Lower lobe of right lung (tissue), 2 donors: ENCODE measurements around the gene SBF1. TPM values are rescaled to one million over a fixed set of nuclear protein-coding genes. Genes with fewer than 3 reads are reported as not detected.

Experiments
- ATAC-seq, 2 donors: fragments of 200-7000 bp; cut with Tn5 transposase; one replicate each; pipeline ENCODE4 v1.9.1; 2020 to 2022; ENCODE audit warnings: mild to moderate bottlenecking in 2 of 2, moderate library complexity in 2 of 2
- DNase-seq: peaks from one replicate; pipeline ENCODE4 v3.0.0-alpha.2; 2020
- H3K27ac ChIP-seq: fragments of 200-600 bp; one replicate; pipeline ENCODE4 v1.8.0; 2022
- H3K27me3 ChIP-seq: fragments of 200-600 bp; one replicate; pipeline ENCODE4 v1.8.0; 2022; ENCODE audit warnings: low read depth
- H3K36me3 ChIP-seq: fragments of 200-600 bp; one replicate; pipeline ENCODE4 v1.8.0; 2022; ENCODE audit warnings: mild to moderate bottlenecking
- H3K4me1 ChIP-seq: fragments of 200-600 bp; one replicate; pipeline ENCODE4 v1.8.0; 2022
- H3K4me3 ChIP-seq: fragments of 200-600 bp; one replicate; pipeline ENCODE4 v1.8.0; 2022; ENCODE audit warnings: mild to moderate bottlenecking
- H3K9me3 ChIP-seq: fragments of 200-600 bp; one replicate; pipeline ENCODE4 v1.8.0; 2022
- CTCF ChIP-seq: fragments of 200-600 bp; IDR thresholded peaks from one replicate; pipeline ENCODE4 v1.8.0; 2022; ENCODE audit warnings: antibody characterized with exemption, mild to moderate bottlenecking
- intact Hi-C: fragments of 100-400 bp; cut with DNase I; formaldehyde crosslinking; loops from one replicate; pipeline ENCODE4 v1.11.0; 2022
- total RNA-seq: library from RNA; stranded (reverse); fragmentation: NEBNext Ultra II Directional; extraction: Animal tissue kit (Norgen Biotek cat#: 25700); gene quantifications from one replicate; pipeline ENCODE4 v1.2.1, GENCODE V29; 2021
- donor health status: DM: no; HTN: yes; CAD: no; lungs with severe emphysema.

Gene SBF1
- total RNA-seq, 1 donor from 2014 or later, result 59.0 TPM

GRCh38 chr22:50403701-50404101, 71.1 kb downstream of the SBF1 start:
- peaks cover 38% of the 10 kb centered on the region for H3K4me1 ChIP-seq
- H3K4me3 ChIP-seq, result no peak overlapping the region
- H3K27ac ChIP-seq, result peak overlapping the region; percentile 24
- intact Hi-C loops, result no loop called here
- peaks cover 55% of the 10 kb centered on the region for H3K36me3 ChIP-seq
- DNase-seq (peak; percentile 74), ATAC-seq (peak; percentile 35 to 53)
- TF ChIP-seq CTCF, result no peak
- no peaks in the 10 kb centered on the region for H3K9me3 ChIP-seq
- no peaks in the 10 kb centered on the region for H3K27me3 ChIP-seq

- ATAC-seq, result no peak
- DNase-seq, result no peak
- intact Hi-C loops, result no loop called here
- no peaks in the 10 kb centered on the region for H3K27me3 ChIP-seq
- TF ChIP-seq CTCF, result no peak
- peaks cover 41% of the 10 kb centered on the region for H3K36me3 ChIP-seq
- H3K4me3 ChIP-seq, result no peak overlapping the region
- peaks cover 40% of the 10 kb centered on the region for H3K4me1 ChIP-seq
- H3K27ac ChIP-seq, result no peak overlapping the region
- H3K9me3 ChIP-seq, result no peaks in the 10 kb centered on the region
Observed at GRCh38 chr22:50401907-50402306, 72.9 kb downstream of the SBF1 start.

GRCh38 chr22:50400931-50401330, 73.9 kb downstream of the SBF1 start:
- Histone ChIP-seq H3K36me3 (peaks cover 45% of the 10 kb centered on the region), H3K27ac (no peak overlapping the region), H3K9me3 (no peaks in the 10 kb centered on the region), H3K27me3 (no peaks in the 10 kb centered on the region), H3K4me3 (no peak overlapping the region), H3K4me1 (peaks cover 40% of the 10 kb centered on the region)
- no peak for TF ChIP-seq CTCF
- no peak for ATAC-seq
- intact Hi-C loops, result no loop called here
- DNase-seq, result no peak

- intact Hi-C loops, result no loop called here
- peak overlapping the region; percentile 66 for H3K27ac ChIP-seq
Observed at GRCh38 chr22:50400406-50400805, 74.4 kb downstream of the SBF1 start.

GRCh38 chr22:50399751-50400331, 75.0 kb downstream of the SBF1 start:
- peak overlapping the region; percentile 66 for H3K27ac ChIP-seq

More at GRCh38 chr22:50400406-50400805, 74.4 kb downstream of the SBF1 start:
- peaks cover 40% of the 10 kb centered on the region for H3K4me1 ChIP-seq
- no peak for DNase-seq
- H3K4me3 ChIP-seq, result no peak overlapping the region
- no peak for TF ChIP-seq CTCF
- H3K36me3 ChIP-seq, result peaks cover 50% of the 10 kb centered on the region
- H3K27me3 ChIP-seq, result no peaks in the 10 kb centered on the region
- no peak for ATAC-seq
- no peaks in the 10 kb centered on the region for H3K9me3 ChIP-seq

More at GRCh38 chr22:50399751-50400331, 75.0 kb downstream of the SBF1 start:
- Histone ChIP-seq H3K4me1 (peaks cover 40% of the 10 kb centered on the region), H3K9me3 (no peaks in the 10 kb centered on the region), H3K4me3 (no peak overlapping the region), H3K36me3 (peaks cover 55% of the 10 kb centered on the region), H3K27me3 (no peaks in the 10 kb centered on the region)
- DNase-seq (peak; percentile 63), ATAC-seq (peak; percentile 73 to 80)
- peak; percentile 48 for TF ChIP-seq CTCF
- intact Hi-C loops, result no loop called here
